HG02610 (cell line): ENCODE data around the gene BTG2.

Experiments
- ATAC-seq: cut with Tn5 transposase; IDR thresholded peaks from one replicate; pipeline ENCODE4 v1.9.1; 2021; ENCODE audit warnings: mild to moderate bottlenecking, moderate library complexity; ENCODE audit not compliant: unreplicated experiment

BTG2 gene

DNA sequence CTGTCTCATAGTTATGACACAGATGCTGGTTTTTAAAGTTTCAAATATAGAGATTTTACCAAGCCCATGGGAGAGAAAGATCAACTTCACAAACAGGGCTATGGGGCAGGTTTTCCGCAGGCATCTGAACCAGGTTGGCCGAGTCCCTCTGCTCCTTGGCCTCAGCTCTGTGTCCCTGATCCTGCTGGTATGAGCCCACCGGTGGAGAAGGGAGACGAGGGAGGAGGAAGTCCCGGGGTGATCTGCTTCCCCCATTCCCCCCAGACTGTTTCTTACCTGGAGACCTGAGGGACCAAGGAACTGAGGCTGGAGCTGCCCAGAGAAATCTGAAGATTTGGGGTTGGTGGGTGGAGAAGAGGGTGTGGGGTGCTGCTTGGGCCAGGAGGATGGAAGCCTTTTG lies 28.9 kb upstream of the BTG2 start:
- ATAC-seq = no peak

DNA sequence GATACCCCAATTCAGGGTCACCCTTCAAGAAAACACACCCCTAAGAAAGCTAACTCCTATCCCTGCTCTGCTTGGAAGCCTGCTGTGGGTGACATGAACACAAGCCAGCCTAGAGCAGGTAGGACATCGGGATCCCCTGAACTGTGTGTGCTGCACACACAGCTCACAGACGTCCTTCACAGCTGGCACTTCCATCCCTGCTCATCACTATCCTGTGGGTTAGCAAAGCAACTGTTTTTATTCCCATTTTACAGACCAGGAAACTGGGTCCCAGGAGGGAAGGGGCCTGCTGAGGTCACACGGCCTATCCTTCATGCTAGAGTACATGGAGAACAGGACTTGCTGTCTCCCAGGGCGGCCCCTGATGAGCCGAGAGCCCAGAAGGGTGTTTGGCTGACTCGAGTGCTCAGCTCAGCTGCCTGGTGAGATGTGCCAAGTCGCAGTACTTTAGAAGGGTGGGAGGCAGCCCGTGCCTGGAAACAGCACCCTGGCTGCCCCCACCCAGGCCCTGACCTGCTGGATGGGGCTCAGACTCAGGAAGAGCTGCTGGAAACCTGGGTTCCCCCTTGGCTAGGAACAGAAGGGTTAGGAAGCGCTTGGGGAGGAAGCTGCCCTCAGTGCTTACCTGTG lies 28.3 kb upstream of the BTG2 start:
- no peak for ATAC-seq

- ATAC-seq = no peak
Observed at GRCh38 chr1:203278082-203278884, 27.0 kb upstream of the BTG2 start.

GRCh38 chr1:203278885-203279406 lies 26.4 kb upstream of the BTG2 start:
- ATAC-seq = no peak

- ATAC-seq = no peak
Observed at GRCh38 chr1:203280061-203280460, 25.3 kb upstream of the BTG2 start.

- ATAC-seq = no peak
Observed at GRCh38 chr1:203281033-203281432, 24.3 kb upstream of the BTG2 start.

- no peak for ATAC-seq
Observed at GRCh38 chr1:203281851-203282661, 23.3 kb upstream of the BTG2 start.

DNA sequence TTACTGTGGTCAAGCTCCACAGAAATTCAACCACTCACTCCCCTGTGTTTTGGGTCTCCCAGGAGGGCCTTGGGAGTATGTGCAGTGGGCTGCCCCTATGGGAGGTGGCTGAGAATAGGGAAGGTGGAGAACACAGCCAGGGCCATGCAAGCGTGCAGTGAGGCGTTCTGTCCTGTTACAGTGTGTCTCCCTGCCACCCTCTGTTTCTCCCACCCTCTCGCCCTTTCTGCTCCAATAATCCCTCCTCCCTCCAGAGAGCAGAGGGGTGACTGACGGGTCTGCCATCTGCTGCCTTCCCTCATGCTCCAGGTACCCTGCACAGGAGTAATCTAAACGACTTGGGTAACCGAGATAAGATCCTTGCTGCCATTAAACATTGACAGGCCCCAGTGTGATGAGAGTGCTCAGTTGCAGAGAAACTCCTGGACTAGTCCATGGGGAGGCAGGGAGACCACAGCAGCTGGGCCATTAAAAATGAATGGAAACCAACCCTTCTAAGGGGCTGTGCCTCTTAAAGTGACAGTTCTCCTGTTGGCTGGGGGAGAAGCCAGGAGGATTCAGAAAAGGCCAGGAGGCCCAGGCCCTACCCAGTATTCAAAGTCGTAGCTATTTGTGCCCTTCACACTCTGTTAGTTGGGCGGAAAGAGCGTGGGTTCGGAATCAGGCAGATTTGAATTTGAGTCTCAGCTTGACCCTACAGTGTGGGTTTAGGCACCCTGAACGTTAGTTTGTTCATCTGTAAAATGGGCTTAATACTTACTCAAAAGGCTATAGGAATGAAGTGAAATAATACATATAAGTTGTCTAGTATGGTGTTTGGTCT lies 22.4 kb upstream of the BTG2 start:
- ATAC-seq = no peak

DNA sequence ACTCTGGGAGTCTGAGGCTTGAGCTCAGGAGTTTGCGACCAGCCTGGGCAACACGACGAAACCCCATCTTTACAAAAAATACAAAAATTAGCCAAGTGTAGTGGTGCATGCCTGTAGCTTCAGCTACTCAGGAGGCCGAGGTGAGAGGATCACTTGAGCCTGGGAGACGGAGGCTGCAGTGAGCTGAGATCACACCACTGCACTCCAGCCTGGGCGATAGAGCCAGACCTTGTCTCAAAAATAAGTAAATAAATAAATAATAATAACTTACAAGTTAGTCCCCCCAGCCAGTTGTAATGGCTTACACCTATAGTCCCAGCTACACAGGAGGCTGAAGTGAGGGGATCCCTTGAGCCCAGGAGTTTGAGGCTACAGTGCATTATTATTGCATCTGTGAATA lies 21.7 kb upstream of the BTG2 start:
- ATAC-seq = no peak

DNA sequence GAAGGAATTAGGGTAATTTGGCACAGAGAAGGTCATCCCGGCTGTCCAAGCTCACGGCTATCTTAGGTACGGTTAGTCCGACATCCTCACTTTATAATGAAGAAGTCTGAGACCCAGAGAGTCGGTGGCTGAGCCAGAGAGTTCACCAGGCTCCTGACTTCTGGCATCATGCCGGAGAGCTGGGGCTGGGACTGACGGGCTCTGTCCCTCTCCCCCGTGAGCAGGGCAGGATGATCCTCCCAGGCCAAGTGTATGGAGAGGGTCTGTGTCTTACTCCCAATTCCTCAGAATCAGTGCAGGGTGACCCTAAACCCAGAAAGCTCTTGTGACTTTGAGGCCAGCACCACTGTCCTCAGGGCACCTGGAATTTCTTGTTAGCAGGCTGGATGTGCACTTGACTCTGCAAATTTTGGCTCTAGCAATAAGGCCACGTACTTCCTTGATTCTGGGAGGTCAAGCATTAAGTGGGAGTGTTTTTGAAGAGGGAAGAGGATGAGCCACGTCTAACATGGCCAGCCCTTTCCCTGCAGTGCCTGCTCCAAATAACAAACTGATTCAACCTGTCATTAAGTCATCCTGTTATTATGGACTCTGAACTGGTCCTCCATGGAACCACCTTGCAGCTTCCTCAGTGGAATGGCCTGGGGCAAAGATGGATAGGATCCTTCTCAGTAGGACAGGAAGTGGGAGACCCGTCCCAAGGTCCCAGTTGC lies 20.8 kb upstream of the BTG2 start:
- ATAC-seq = no peak

DNA sequence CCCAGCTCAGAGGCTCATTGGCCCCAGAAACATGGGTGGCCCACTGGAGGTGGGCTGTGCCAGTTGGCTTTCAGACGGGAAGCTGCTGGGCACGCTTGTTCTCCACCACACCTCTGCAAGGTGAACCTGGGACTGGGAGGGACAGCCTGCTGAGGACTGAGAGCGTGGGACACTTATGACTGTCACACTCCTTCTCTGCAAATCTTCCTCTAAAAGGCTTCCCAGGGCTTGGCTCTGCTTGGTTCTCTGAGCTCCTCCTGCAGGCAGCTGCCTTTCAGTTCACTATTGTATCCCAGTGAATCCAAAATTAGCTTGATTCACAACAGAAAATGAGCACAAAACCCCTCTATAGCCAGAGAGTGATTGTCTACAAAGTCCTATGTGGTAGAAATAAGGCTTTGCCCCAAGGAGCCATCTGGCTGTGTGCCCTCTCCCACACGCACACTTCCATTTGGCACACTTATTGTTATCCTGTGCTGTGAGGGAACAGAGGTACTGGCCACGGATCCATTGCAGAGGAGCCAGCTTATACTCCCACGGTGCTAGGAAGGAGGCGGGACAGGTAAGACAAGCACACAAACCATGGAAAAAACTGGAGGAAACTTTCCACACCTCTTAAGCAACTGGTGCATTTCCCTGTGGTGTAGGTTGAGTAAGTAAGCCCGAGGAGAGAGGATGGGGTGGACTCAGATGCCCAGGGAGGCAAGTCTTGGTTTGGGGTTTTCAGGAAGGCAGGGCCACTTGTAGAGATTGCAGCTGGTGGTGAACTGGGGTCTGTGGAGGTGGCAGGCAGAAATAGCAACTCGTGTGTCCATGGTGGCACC lies 18.9 kb upstream of the BTG2 start:
- no peak for ATAC-seq

- ATAC-seq = peak; percentile 41
Observed at GRCh38 chr1:203287109-203287893, 18.0 kb upstream of the BTG2 start.

GRCh38 chr1:203287898-203288297 lies 17.4 kb upstream of the BTG2 start:
- no peak for ATAC-seq

DNA sequence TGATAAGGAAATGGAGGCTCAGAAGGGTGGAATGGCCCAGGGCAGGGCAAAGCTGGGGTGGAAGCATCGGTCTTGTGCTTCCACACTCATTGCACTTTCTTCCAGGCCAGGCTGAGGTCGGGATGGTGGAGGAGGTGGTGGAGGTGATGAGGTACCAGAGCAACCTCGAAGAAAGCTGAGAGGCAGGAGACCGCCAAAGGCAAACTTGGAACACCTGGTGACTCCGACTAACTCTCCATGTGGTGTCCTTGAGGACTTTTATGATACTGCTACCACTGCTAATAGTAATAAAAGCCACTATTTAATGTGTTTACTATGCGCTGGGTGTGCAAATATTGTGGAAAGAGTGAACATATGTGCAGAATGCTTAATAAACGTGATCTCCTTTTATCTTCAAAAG lies 16.9 kb upstream of the BTG2 start:
- no peak for ATAC-seq

DNA sequence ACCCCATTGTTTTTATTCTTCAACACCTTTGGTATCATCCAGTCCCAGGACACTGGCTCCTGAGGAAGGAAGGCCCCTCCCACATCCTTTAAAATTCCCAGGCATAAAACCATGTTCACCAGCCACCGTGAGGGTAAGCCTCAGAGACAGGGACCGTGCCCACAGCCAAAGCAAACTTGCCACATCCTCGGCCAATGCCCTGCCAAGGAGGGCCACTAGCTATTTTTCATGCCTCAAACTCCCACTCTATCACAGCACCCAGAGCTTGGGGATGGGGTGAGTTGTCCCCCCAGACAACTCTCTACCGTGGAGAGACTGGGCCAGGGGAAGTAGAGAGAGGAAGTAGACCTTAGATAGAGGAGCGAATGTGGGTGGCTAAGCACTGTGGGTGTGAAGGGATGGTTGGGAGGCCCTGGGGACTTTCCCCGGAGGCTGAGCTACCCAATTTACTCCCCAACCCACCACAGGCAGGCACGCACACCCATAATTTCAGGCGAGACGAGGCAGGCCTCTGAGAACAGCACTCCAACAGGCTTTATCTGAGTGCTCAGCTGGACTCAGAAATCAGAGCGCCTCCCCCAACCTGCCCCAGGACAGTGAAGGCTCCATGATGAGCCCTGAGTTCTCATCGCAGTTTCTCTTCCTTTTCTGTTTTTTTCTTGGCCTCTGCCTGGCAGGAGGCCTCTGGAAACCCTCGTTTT lies 15.9 kb upstream of the BTG2 start:
- peak; percentile 62 for ATAC-seq

- no peak for ATAC-seq
Observed at GRCh38 chr1:203289982-203290260, 15.4 kb upstream of the BTG2 start.

- ATAC-seq = peak; percentile 38
Observed at GRCh38 chr1:203290261-203291089, 14.8 kb upstream of the BTG2 start.
